HL-60/S4 treated with retinoic acid at 250 ng/mL for 4 days and 3 days (cell line): ENCODE measurements around the gene NXT1.
"Not testable (repeated sequence)": the region's sequence is repeated elsewhere in the genome, so short reads cannot be mapped to it uniquely, and the experiment has no call there.

Experiments
- in situ Hi-C: fragments of 300-500 bp; cut with MboI; formaldehyde crosslinking; loops from 2 replicates; pipeline ENCODE4 v1.7.0; 2022; ENCODE audit warnings: low sequenced_read_pairs

NXT1 gene

GRCh38 chr20:23350196-23350903, at the start of gene NXT1:
TSS of gene NXT1 (plus strand) at chr20:23350791. CDS start at chr20:23354042, 3,251 bp downstream.
- in situ Hi-C loops: no loop called here

GRCh38 chr20:23301436-23302050, 49.0 kb upstream of the NXT1 start:
- in situ Hi-C loops: no loop called here

- in situ Hi-C loops: no loop called here
These were observed 48.2 kb upstream of the NXT1 start for GRCh38 chr20:23302386-23302785.

- in situ Hi-C loops: no loop called here
These were observed 47.8 kb upstream of the NXT1 start for GRCh38 chr20:23302801-23303200.

GRCh38 chr20:23303325-23304102, 47.1 kb upstream of the NXT1 start:
- in situ Hi-C loops: no loop called here

- in situ Hi-C loops: no loop called here
These were observed 46.0 kb upstream of the NXT1 start for GRCh38 chr20:23304616-23305015.

GRCh38 chr20:23305098-23305497, 45.5 kb upstream of the NXT1 start:
- in situ Hi-C loops: no loop called here

- in situ Hi-C loops: not testable (repeated sequence)
These were observed 43.2 kb upstream of the NXT1 start for GRCh38 chr20:23307393-23307792.

GRCh38 chr20:23308024-23308423, 42.6 kb upstream of the NXT1 start:
- in situ Hi-C loops: no loop called here

GRCh38 chr20:23308908-23309307, 41.7 kb upstream of the NXT1 start:
- in situ Hi-C loops: no loop called here

- in situ Hi-C loops: no loop called here
These were observed 40.8 kb upstream of the NXT1 start for GRCh38 chr20:23309781-23310180.

- in situ Hi-C loops: no loop called here
These were observed 38.6 kb upstream of the NXT1 start for GRCh38 chr20:23311947-23312506.

GRCh38 chr20:23313271-23313670, 37.3 kb upstream of the NXT1 start:
- in situ Hi-C loops: no loop called here

GRCh38 chr20:23314699-23315098, 35.9 kb upstream of the NXT1 start:
- in situ Hi-C loops: no loop called here

- in situ Hi-C loops: no loop called here
These were observed 35.5 kb upstream of the NXT1 start for GRCh38 chr20:23315099-23315498.

GRCh38 chr20:23316626-23317025, 34.0 kb upstream of the NXT1 start:
- in situ Hi-C loops: no loop called here

- in situ Hi-C loops: no loop called here
These were observed 33.5 kb upstream of the NXT1 start for GRCh38 chr20:23317081-23317480.

GRCh38 chr20:23318347-23318746, 32.2 kb upstream of the NXT1 start:
- in situ Hi-C loops: no loop called here

GRCh38 chr20:23320317-23320716, 30.3 kb upstream of the NXT1 start:
- in situ Hi-C loops: no loop called here

GRCh38 chr20:23325107-23325506, 25.5 kb upstream of the NXT1 start:
- in situ Hi-C loops: no loop called here

GRCh38 chr20:23326774-23327173, 23.8 kb upstream of the NXT1 start:
- in situ Hi-C loops: no loop called here
